Nephron (organoid): ENCODE data around the gene TMEM38A.
A peak's percentile ranks its signal among the peaks of the same experiment; 100 is the strongest.

Source experiments
- H3K27ac Mint-ChIP-seq, 3 experiments: 2 replicates each; pipeline ENCODE4 v1.8.0; 2020; ENCODE audit warnings: mixed read lengths in 3 of 3, mild to moderate bottlenecking in 2 of 3, moderate library complexity in 1 of 3
- H3K27me3 Mint-ChIP-seq: 2 replicates; pipeline ENCODE4 v1.8.0; 2021; ENCODE audit warnings: low read depth, mild to moderate bottlenecking, moderate library complexity, mixed read lengths
- H3K36me3 Mint-ChIP-seq: 2 replicates; pipeline ENCODE4 v1.8.0; 2020; ENCODE audit warnings: low read depth, mixed read lengths
- H3K4me1 Mint-ChIP-seq: 2 replicates; pipeline ENCODE4 v1.8.0; 2020; ENCODE audit warnings: mixed read lengths
- H3K4me3 Mint-ChIP-seq, 3 experiments: 2 replicates each; pipeline ENCODE4 v1.8.0; 2020; ENCODE audit warnings: mild to moderate bottlenecking in 3 of 3, mixed read lengths in 3 of 3, moderate library complexity in 2 of 3
- H3K9me3 Mint-ChIP-seq: 2 replicates; pipeline ENCODE4 v1.8.0; 2020; ENCODE audit warnings: mixed read lengths
- TF ChIP-seq, protein P1 (sequence below), 3 experiments: fragments of 200-600 bp; sonication (generic); IDR thresholded peaks; one replicate each; pipeline ENCODE4 v1.5.0; 2021; ENCODE audit warnings: antibody characterized with exemption in 3 of 3; ENCODE audit not compliant: unreplicated experiment in 3 of 3

Gene TMEM38A, protein sequence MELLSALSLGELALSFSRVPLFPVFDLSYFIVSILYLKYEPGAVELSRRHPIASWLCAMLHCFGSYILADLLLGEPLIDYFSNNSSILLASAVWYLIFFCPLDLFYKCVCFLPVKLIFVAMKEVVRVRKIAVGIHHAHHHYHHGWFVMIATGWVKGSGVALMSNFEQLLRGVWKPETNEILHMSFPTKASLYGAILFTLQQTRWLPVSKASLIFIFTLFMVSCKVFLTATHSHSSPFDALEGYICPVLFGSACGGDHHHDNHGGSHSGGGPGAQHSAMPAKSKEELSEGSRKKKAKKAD

DNA sequence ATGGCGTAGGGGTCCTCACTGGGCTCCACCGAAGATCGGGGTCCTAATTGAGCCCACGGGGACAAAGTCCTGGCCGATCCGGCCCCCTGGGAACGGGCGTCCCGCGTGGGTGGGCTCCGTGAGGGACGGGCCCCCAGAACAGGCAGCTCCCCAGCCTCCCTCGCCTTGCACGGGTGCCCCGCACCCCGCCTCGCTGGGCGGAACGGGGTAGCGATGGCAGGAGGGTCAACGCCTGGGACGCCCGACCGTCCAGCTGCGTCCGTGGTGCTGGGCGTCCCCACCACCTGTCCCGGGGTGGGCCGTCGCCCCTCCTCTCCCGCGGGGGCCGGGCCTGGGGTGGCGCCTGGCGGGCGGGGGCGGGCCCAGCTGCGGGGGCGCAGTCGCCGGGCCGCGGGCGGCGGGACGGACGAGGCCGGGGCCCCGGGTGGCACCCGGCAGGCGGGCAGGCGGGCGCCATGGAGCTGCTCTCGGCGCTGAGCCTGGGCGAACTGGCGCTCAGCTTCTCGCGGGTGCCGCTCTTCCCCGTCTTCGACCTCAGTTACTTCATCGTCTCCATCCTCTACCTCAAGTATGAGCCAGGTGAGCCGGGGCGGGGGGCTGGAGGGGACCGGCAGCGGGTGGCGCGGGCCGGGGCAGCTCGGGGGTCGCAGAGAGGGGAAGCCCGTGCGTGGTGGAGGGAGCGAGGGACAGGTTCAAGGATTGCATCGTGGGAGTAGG, at the start of gene TMEM38A:
TMEM38A (plus strand) TSS at position 377 of the 717 bp plus-strand sequence; CDS start at position 456, 79 bp downstream.
- Mint-ChIP-seq H3K36me3 (peaks cover 22% of the 10 kb centered on the region), H3K27me3 (no peaks in the 10 kb centered on the region), H3K4me1 (peaks cover 32% of the 10 kb centered on the region), H3K27ac (peak within 1 kb of the TSS; percentile 99), H3K4me3 (peak within 1 kb of the TSS; percentile 98 to 99 (median 99)), H3K9me3 (no peaks in the 10 kb centered on the region)
- TF ChIP-seq, protein P1, sequence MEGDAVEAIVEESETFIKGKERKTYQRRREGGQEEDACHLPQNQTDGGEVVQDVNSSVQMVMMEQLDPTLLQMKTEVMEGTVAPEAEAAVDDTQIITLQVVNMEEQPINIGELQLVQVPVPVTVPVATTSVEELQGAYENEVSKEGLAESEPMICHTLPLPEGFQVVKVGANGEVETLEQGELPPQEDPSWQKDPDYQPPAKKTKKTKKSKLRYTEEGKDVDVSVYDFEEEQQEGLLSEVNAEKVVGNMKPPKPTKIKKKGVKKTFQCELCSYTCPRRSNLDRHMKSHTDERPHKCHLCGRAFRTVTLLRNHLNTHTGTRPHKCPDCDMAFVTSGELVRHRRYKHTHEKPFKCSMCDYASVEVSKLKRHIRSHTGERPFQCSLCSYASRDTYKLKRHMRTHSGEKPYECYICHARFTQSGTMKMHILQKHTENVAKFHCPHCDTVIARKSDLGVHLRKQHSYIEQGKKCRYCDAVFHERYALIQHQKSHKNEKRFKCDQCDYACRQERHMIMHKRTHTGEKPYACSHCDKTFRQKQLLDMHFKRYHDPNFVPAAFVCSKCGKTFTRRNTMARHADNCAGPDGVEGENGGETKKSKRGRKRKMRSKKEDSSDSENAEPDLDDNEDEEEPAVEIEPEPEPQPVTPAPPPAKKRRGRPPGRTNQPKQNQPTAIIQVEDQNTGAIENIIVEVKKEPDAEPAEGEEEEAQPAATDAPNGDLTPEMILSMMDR (IDR thresholded peaks at IDR 0.05; ENCODE audit: unreplicated experiment in 3 of 3) = no peak

DNA sequence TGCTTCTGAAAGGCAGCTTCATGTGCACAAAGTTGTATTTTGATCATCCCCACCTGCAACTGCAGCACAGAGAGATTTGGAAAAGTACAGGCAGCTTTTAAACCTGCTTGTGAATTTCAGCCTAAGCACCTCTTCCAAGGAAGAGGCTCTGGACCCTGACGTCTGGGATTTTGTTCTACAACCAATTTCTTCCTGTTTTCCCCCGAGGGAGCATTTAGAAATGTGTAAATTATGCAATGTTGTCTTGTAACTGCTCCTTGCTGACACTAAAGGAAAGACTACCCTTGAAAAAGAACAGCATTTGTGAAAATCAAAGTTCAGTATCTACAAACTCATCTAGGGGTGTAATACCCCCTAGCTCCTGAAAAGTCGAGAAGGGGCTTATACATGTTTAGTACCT, 48.3 kb upstream of the TMEM38A start:
- Mint-ChIP-seq H3K4me3 (no peak overlapping the region), H3K9me3 (no peaks in the 10 kb centered on the region), H3K27ac (no peak overlapping the region), H3K36me3 (no peaks in the 10 kb centered on the region), H3K4me1 (peaks cover 30% of the 10 kb centered on the region), H3K27me3 (no peaks in the 10 kb centered on the region)
- TF ChIP-seq, protein P1 (IDR thresholded peaks at IDR 0.05; ENCODE audit: unreplicated experiment in 3 of 3) = no peak

DNA sequence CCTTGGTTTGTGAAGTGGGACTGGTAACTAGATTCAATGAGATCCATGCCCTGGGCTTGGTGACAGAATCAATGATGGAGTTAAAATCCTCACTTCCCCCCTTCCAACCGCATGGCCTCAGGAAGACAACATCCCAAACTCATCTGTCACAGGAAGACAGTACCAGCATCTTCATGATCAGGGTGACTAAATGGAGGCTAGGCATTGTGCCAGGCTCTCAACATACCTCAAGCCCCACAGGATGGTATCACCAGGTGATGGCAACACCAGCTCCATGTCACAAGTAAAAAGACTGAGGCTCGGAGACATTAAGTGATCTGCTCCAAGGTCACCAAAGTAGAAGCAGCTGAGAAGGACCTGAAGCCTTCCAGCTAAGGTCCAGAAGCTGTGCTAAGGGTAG, 47.1 kb upstream of the TMEM38A start:
- no peak overlapping the region for H3K27ac Mint-ChIP-seq
- H3K27me3 Mint-ChIP-seq = no peaks in the 10 kb centered on the region
- TF ChIP-seq, protein P1 (IDR thresholded peaks at IDR 0.05; ENCODE audit: unreplicated experiment in 3 of 3) = no peak
- H3K9me3 Mint-ChIP-seq = no peaks in the 10 kb centered on the region
- peaks cover 19% of the 10 kb centered on the region for H3K4me1 Mint-ChIP-seq
- H3K4me3 Mint-ChIP-seq = no peak overlapping the region
- no peaks in the 10 kb centered on the region for H3K36me3 Mint-ChIP-seq

DNA sequence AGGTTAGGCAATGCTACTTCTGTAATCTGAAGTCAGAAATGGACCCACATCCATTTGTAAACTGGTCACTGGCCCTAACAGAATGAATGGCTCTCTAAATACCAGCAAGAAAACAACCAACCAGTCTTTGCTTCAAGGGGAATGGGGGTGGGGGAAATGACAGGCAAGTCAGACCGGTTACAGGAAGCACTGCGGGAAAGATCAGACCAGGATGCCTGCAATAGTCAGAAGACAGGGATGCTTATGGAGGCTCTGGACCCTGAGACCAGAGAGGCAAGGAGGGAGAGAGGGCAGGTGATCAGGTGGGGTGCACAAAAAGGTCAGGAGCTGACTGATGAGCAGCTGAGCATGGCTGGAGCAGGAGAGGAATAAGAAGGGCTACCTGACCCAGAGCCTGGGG, 46.0 kb upstream of the TMEM38A start:
- TF ChIP-seq, protein P1 (IDR thresholded peaks at IDR 0.05; ENCODE audit: unreplicated experiment in 3 of 3) = no peak
- Mint-ChIP-seq H3K36me3 (no peaks in the 10 kb centered on the region), H3K27me3 (no peaks in the 10 kb centered on the region), H3K4me1 (peaks cover 22% of the 10 kb centered on the region), H3K9me3 (no peaks in the 10 kb centered on the region), H3K4me3 (no peak overlapping the region), H3K27ac (peak overlapping the region in 1 of 3 experiments; percentile 4)

DNA sequence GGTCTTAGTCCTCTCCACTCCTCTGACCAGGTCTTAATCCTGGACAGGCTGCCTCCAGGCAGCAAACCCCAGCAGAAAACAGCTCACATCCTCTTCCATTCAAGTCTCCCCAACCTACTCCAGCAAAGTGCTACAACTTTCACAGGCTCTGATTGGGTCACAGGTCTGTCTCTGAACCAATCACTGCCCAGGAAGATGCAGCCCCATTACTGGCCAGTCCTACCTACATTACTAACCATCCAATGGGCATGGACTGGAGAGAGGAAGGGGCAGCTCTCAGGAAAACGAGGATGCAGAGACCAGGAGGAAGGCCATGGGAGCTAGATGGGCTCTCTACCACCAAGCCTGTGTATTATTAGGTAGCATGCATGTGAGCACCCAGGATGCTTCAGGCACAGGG, 45.1 kb upstream of the TMEM38A start:
- no peaks in the 10 kb centered on the region for H3K36me3 Mint-ChIP-seq
- peaks cover 26% of the 10 kb centered on the region for H3K4me1 Mint-ChIP-seq
- H3K27ac Mint-ChIP-seq = no peak overlapping the region
- H3K9me3 Mint-ChIP-seq = no peaks in the 10 kb centered on the region
- no peak overlapping the region for H3K4me3 Mint-ChIP-seq
- TF ChIP-seq, protein P1 (IDR thresholded peaks at IDR 0.05; ENCODE audit: unreplicated experiment in 3 of 3) = no peak
- no peaks in the 10 kb centered on the region for H3K27me3 Mint-ChIP-seq
